BJ (cell line): Measurements from ENCODE around the gene TBL1X. TPM values are rescaled to one million over a fixed set of nuclear protein-coding genes. Genes with fewer than 3 reads are reported as not detected.

ENCODE experiments used
- CTCF ChIA-PET: fragments of 350-600 bp; formaldehyde crosslinking; extraction: SDS; loops from one replicate; lab custom pipeline; 2021; ENCODE audit warnings: antibody characterized with exemption, inconsistent platforms; lab: Yijun Ruan, JAX
- POLR2A ChIA-PET: fragments of 300-600 bp; sonication (Branson Sonifier 250); formaldehyde crosslinking; extraction: SDS; loops from one replicate; lab custom pipeline; 2021; ENCODE audit warnings: antibody characterized with exemption; lab: Charles Lee
- DNase-seq: peaks from one replicate; pipeline ENCODE4 v3.0.0-alpha.2; 2011; ENCODE audit warnings: low read depth
- H3K27me3 ChIP-seq: 2 replicates; pipeline ENCODE4 v1.6.0; 2011; ENCODE audit warnings: low read length; ENCODE audit not compliant: control insufficient read depth, insufficient read depth
- H3K36me3 ChIP-seq: 2 replicates; pipeline ENCODE4 v1.5.1; 2011; ENCODE audit warnings: low read length; ENCODE audit not compliant: control insufficient read depth, insufficient read depth
- H3K4me3 ChIP-seq: 2 replicates; pipeline ENCODE4 v1.5.1; 2011; ENCODE audit warnings: low read depth, mild to moderate bottlenecking, control low read depth, low read length
- polyA plus RNA-seq: library from polyadenylated mRNA; depleted of rRNA; stranded (reverse); fragments of >200 nt; gene quantifications from 2 replicates; pipeline ENCODE4 v1.2.3, GENCODE V29; 2011
- TF ChIP-seq, protein P1 (sequence below): IDR thresholded peaks from 2 replicates; pipeline ENCODE4 v1.5.1; 2011; ENCODE audit warnings: low read depth, mild to moderate bottlenecking, control low read depth, inconsistent platforms, low read length, moderate library complexity; ENCODE audit not compliant: insufficient read depth

TBL1X gene
- polyA plus RNA-seq, 1 experiment, result 13.2 TPM

DNA sequence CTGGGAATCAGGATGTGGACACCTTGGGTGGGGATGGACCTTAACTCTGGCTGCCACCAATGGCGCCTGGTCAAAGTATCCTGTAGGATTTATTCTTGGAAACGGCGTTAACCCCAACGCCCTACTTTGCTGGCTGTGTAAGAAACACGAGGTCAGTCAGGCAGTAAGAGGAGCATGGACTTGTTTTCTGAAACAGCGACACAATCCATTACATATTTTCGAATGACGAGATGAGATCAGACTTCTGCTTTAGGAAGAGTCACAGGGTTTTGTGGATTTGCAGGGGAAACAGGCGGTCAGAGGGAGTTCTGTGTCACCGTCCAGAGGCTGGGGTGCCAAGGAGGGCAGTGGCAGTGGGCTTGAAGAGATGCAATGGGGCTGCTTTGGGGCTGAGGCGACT lies 92.2 kb downstream of the TBL1X start:
- DNase-seq, result no peak
- no peaks in the 10 kb centered on the region for H3K27me3 ChIP-seq
- H3K36me3 ChIP-seq, result no peaks in the 10 kb centered on the region
- ChIA-PET CTCF (no interaction called here), POLR2A (no interaction called here)
- TF ChIP-seq, protein P1, sequence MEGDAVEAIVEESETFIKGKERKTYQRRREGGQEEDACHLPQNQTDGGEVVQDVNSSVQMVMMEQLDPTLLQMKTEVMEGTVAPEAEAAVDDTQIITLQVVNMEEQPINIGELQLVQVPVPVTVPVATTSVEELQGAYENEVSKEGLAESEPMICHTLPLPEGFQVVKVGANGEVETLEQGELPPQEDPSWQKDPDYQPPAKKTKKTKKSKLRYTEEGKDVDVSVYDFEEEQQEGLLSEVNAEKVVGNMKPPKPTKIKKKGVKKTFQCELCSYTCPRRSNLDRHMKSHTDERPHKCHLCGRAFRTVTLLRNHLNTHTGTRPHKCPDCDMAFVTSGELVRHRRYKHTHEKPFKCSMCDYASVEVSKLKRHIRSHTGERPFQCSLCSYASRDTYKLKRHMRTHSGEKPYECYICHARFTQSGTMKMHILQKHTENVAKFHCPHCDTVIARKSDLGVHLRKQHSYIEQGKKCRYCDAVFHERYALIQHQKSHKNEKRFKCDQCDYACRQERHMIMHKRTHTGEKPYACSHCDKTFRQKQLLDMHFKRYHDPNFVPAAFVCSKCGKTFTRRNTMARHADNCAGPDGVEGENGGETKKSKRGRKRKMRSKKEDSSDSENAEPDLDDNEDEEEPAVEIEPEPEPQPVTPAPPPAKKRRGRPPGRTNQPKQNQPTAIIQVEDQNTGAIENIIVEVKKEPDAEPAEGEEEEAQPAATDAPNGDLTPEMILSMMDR, result no peak
- no peak overlapping the region for H3K4me3 ChIP-seq

- ChIA-PET POLR2A (no interaction called here), CTCF (no interaction called here)
- no peak for DNase-seq
- no peak overlapping the region for H3K4me3 ChIP-seq
- H3K36me3 ChIP-seq, result no peaks in the 10 kb centered on the region
- H3K27me3 ChIP-seq, result no peaks in the 10 kb centered on the region
- TF ChIP-seq, protein P1, result no peak
Observed at GRCh38 chrX:9557521-9557920, 92.7 kb downstream of the TBL1X start.

GRCh38 chrX:9558615-9559014 lies 93.8 kb downstream of the TBL1X start:
- no peak for DNase-seq
- TF ChIP-seq, protein P1, result no peak
- no peak overlapping the region for H3K4me3 ChIP-seq
- no peaks in the 10 kb centered on the region for H3K27me3 ChIP-seq
- H3K36me3 ChIP-seq, result no peaks in the 10 kb centered on the region
- ChIA-PET CTCF (interaction anchor here (1.0 kb wide), 1 partner anchor 9 kb away, joined by 3 read pairs; no protein-coding TSS in a partner anchor), POLR2A (no interaction called here)

DNA sequence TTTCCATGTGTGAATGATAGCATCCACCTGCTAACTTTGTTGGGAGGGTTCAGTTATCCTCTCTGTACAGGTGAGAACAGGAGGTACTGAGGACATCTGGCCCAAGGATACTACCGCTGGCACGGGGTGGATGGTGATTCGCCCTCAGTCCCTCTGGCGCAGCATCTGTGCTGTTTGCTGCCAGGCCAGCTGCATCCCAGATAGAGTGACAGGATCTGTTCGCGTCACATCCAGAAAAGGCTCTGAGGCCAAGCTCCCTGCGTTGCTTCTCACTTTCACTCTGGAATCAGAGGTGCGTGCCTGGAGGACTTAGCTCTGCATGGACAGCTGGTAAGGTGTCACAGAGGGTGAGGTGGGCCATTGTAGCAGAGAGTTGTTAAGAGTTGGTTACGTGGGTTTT lies 95.4 kb downstream of the TBL1X start:
- H3K27me3 ChIP-seq, result no peaks in the 10 kb centered on the region
- TF ChIP-seq, protein P1, result no peak
- CTCF ChIA-PET, result interaction anchor here (0.7 kb wide), 1 partner anchor 24 kb away, joined by 4 read pairs; no protein-coding TSS in a partner anchor

DNA sequence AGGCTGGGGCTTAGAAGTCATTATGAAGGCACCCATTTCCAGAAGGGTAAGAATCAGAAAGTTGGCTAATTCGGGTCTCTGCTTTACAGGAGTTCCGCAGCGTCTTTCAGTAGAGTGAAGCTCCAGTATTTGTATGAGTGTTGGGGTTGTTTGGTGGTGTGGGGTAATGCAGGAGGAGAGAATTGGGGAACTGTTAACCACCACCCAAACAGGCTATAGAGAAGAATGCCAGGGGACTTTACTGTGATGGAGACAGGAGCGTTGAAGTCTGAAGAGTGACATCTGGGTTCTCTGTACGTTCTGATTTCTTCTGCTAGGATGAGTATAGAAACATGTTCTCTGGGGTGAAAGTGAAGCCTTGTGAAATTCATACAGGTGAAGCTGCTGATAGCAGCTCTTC lies 96.3 kb downstream of the TBL1X start:
- no peaks in the 10 kb centered on the region for H3K36me3 ChIP-seq
- no peak for DNase-seq
- no peak overlapping the region for H3K4me3 ChIP-seq
- no peaks in the 10 kb centered on the region for H3K27me3 ChIP-seq
- TF ChIP-seq, protein P1, result no peak
- POLR2A ChIA-PET, result no interaction called here
- CTCF ChIA-PET, result no interaction called here

More for the DNA sequence above, 95.4 kb downstream of the TBL1X start:
- Histone ChIP-seq H3K4me3 (no peak overlapping the region), H3K36me3 (no peaks in the 10 kb centered on the region)
- POLR2A ChIA-PET, result no interaction called here
- no peak for DNase-seq
